K562 (cell line): ENCODE measurements around the gene UPK3A. TPM values are rescaled to one million over a fixed set of nuclear protein-coding genes. Genes with fewer than 3 reads are reported as not detected.

Experiments
- ATF1 ChIP-seq, 2 experiments: fragments of 450-650 bp in 1 of 2; IDR thresholded peaks; 2 replicates each; pipeline ENCODE4 v1.6.1; 2016; ENCODE audit warnings: missing compliant biosample characterization in 1 of 2, missing genetic modification characterization in 1 of 2
- ATF7 ChIP-seq: fragments of 450-650 bp; IDR thresholded peaks from 2 replicates; pipeline ENCODE4 v1.7.1; 2014; ENCODE audit warnings: mild to moderate bottlenecking, moderate library complexity
- BCL6 ChIP-seq: fragments of 250-450 bp; sonication (Bioruptor Pico); IDR thresholded peaks from 2 replicates; pipeline ENCODE4 v1.4.0; 2020
- BRCA1 ChIP-seq, 2 experiments: fragments of 450-650 bp in 1 of 2; sonication (generic) in 1 of 2; formaldehyde crosslinking in 1 of 2; IDR thresholded peaks; 2 replicates each; pipeline versions ENCODE4 v1.5.0 to v1.6.1; 2017 to 2020; ENCODE audit warnings: mild to moderate bottlenecking in 1 of 2, missing genetic modification reagents in 1 of 2
- BRF1 ChIP-seq: IDR thresholded peaks from 3 replicates; pipeline ENCODE4 v1.6.1; 2011; ENCODE audit warnings: borderline replicate concordance, mild to moderate bottlenecking; ENCODE audit not compliant: insufficient read length; ENCODE audit errors: extremely low read depth
- CSDE1 ChIP-seq, 2 experiments: fragments of 450-650 bp; IDR thresholded peaks; 2 replicates each; pipeline ENCODE4 v1.6.1; 2016; ENCODE audit warnings: mild to moderate bottlenecking in 1 of 2
- CXXC5 ChIP-seq: fragments of 250-450 bp; sonication (Bioruptor Pico); IDR thresholded peaks from 2 replicates; pipeline ENCODE4 v1.8.0; 2022; ENCODE audit warnings: inconsistent platforms, mild to moderate bottlenecking, moderate library complexity
- DMBX1 ChIP-seq: fragments of 250-450 bp; sonication (Bioruptor Pico); IDR thresholded peaks from 2 replicates; pipeline ENCODE4 v1.8.0; 2022; ENCODE audit warnings: inconsistent platforms, mild to moderate bottlenecking, moderate library complexity, borderline replicate concordance
- DNMT1 ChIP-seq: fragments of 450-650 bp; IDR thresholded peaks from 2 replicates; pipeline ENCODE4 v1.6.1; 2016; ENCODE audit warnings: antibody characterized with exemption, mild to moderate bottlenecking
- E2F6 ChIP-seq, 2 experiments: IDR thresholded peaks; 2 replicates each; pipeline ENCODE4 v1.6.1; 2011; ENCODE audit warnings: borderline replicate concordance in 1 of 2, control low read depth in 1 of 2, low read depth in 1 of 2, low read length in 1 of 2, mild to moderate bottlenecking in 1 of 2, mixed read lengths in 1 of 2, moderate library complexity in 1 of 2; ENCODE audit not compliant: insufficient read depth in 1 of 2, insufficient read length in 1 of 2, poor library complexity in 1 of 2, severe bottlenecking in 1 of 2; ENCODE audit errors: extremely low read depth in 1 of 2
- ETV1 ChIP-seq: fragments of 450-650 bp; conservative IDR thresholded peaks from 2 replicates; pipeline ENCODE4 v1.6.1; 2016; ENCODE audit warnings: missing genetic modification characterization, control low read depth, low read depth, missing compliant biosample characterization
- FOXJ2 ChIP-seq: fragments of 200-800 bp; sonication (Bioruptor generic); IDR thresholded peaks from 2 replicates; pipeline ENCODE4 v1.6.1; 2016; ENCODE audit warnings: missing genetic modification characterization, missing compliant biosample characterization
- HDAC2 ChIP-seq: fragments of 450-650 bp; IDR thresholded peaks from 2 replicates; pipeline ENCODE4 v1.6.1; 2016; ENCODE audit warnings: mild to moderate bottlenecking
- MTF1 ChIP-seq: fragments of 250-450 bp; sonication (Bioruptor Pico); IDR thresholded peaks from 2 replicates; pipeline ENCODE4 v1.9.0; 2021; ENCODE audit warnings: moderate library complexity, mild to moderate bottlenecking, inconsistent platforms, borderline replicate concordance
- PYGO2 ChIP-seq: fragments of 450-650 bp; IDR thresholded peaks from 2 replicates; pipeline ENCODE4 v1.6.1; 2016; ENCODE audit warnings: mild to moderate bottlenecking, missing genetic modification characterization, moderate library complexity, missing compliant biosample characterization
- XRCC3 ChIP-seq: fragments of 450-650 bp; IDR thresholded peaks from 2 replicates; pipeline ENCODE4 v1.6.1; 2017; ENCODE audit warnings: mild to moderate bottlenecking, moderate library complexity
- ZBTB12 ChIP-seq: fragments of 250-450 bp; sonication (Bioruptor Pico); IDR thresholded peaks from 2 replicates; pipeline ENCODE4 v1.4.0; 2020
- ZMIZ1 ChIP-seq, 2 experiments: fragments of 150-350 bp in 1 of 2; IDR thresholded peaks; 2 replicates each; pipeline ENCODE4 v1.6.1; 2012 to 2016; ENCODE audit warnings: low read depth in 2 of 2, low read length in 2 of 2, mild to moderate bottlenecking in 1 of 2, moderate library complexity in 1 of 2
- ZNF217 ChIP-seq: sonication (generic); formaldehyde crosslinking; IDR thresholded peaks from 2 replicates; pipeline ENCODE4 v1.8.0; 2022; ENCODE audit warnings: mild to moderate bottlenecking, missing genetic modification reagents
- ZNF263 ChIP-seq: sonication (generic); formaldehyde crosslinking; IDR thresholded peaks from 2 replicates; pipeline ENCODE4 v1.8.0; 2022; ENCODE audit warnings: mild to moderate bottlenecking, missing genetic modification reagents, borderline replicate concordance
- ZNF586 ChIP-seq: fragments of 450-650 bp; formaldehyde crosslinking; conservative IDR thresholded peaks from 2 replicates; pipeline ENCODE4 v1.4.0; 2020; ENCODE audit warnings: mild to moderate bottlenecking, moderate library complexity
- ZNF696 ChIP-seq: fragments of 250-450 bp; sonication (Bioruptor Pico); conservative IDR thresholded peaks from 2 replicates; pipeline ENCODE4 v1.4.0; 2020; ENCODE audit warnings: mild to moderate bottlenecking, moderate library complexity
- polyA plus RNA-seq, 8 experiments: library from polyadenylated mRNA; depleted of rRNA in 4 of 8; stranded (reverse) in 5 of 8; unstranded in 3 of 8; fragments of >200 nt; fragmentation: Nextera tagmentation in 2 of 8; fragmentation: Illumina TruSeq in 1 of 8; extraction: Ambion mirVana in 2 of 8; extraction: Trizol in 1 of 8; gene quantifications; 2 replicates each; pipeline versions ENCODE4 v1.2.1 to v1.2.3, GENCODE V29; 2011 to 2014; ENCODE audit warnings: inconsistent platforms in 1 of 8, missing spikeins in 1 of 8
- total RNA-seq, 7 experiments: library from RNA; depleted of rRNA in 6 of 7; stranded (reverse); fragments of >200 nt in 6 of 7; fragmentation: Illumina TruSeq in 2 of 7; extraction: Trizol in 2 of 7; gene quantifications; 2 replicates each; pipeline versions ENCODE4 v1.2.1 to v1.2.3, GENCODE V29; 2011 to 2021; ENCODE audit warnings: low replicate concordance in 1 of 7

Gene UPK3A
- total and polyA plus RNA-seq, 9 of the 15 experiments (the other 6 are each of a cell fraction or from before 2014, with no cell fraction given) = not detected

DNA sequence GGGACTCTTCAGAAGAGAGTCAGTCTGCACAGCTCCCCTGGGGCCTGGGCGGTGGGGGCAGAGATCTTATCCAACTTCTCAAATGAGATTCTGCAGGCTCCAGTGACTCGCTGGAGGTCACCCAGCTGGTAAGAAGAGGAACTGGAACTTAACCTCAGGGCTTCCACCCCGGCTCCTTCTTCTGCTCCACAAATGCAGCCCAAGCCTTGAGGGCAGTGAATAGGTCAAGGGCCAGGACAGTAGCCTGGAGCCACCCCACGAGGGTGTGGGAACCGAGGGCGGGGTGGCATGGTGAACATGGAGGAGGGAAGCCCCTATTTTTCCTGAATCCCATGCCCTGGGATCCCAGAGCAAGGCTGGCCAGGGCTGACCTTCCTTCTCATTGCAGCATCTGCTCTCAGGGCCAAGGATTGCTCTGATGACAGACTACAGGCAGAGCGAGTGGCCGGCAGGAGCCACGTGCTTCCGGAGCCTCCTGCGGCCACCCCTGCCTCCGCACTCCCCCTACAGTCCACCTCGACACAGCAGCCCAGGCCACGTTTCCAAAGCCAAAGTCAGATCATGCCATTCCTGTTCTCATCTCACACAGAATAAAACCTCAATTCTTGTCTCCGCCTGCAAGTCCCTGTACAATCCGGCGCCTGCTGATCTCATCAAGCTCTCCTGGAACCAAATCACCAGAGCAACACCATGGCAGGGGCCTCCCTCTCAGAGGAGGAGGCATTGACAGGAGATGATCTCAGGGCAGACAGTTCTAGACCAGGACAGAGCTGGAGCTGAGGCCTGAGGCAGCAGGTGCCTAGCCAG lies 21.1 kb upstream of the UPK3A start (continued):
- TF ChIP-seq ZBTB12 = no peak
- no peak for TF ChIP-seq XRCC3
- TF ChIP-seq BRCA1 (IDR thresholded peaks at IDR 0.05) = no peak
- TF ChIP-seq BRCA1 (CRISPR knock-in tag; IDR thresholded peaks at IDR 0.05) = no peak
- TF ChIP-seq BCL6 (CRISPR knock-in tag) = no peak
- TF ChIP-seq DNMT1 = no peak
- TF ChIP-seq ETV1 (tag) = peak; percentile 78
- no peak for TF ChIP-seq DMBX1 (CRISPR knock-in tag)
- TF ChIP-seq CXXC5 (CRISPR knock-in tag) = 0 out of 2 replicates have a peak, but pooled peaks have one; percentile 17
- no peak for TF ChIP-seq ZNF217 (CRISPR knock-in tag)
- no peak for TF ChIP-seq ATF1 (CRISPR knock-in tag; IDR thresholded peaks at IDR 0.05)
- TF ChIP-seq ATF1 (tag; IDR thresholded peaks at IDR 0.05) = 0 out of 2 replicates have a peak, but pooled peaks have one; percentile 33
- no peak for TF ChIP-seq CSDE1 (IDR thresholded peaks at IDR 0.05)
- no peak for TF ChIP-seq ZNF696
- no peak for TF ChIP-seq HDAC2
- no peak for TF ChIP-seq MTF1 (CRISPR knock-in tag)
- no peak for TF ChIP-seq ZNF586 (CRISPR knock-in tag)
- no peak for TF ChIP-seq ZMIZ1 (IDR thresholded peaks at IDR 0.05; ENCODE audit: low read depth in 2 of 2, low read length in 2 of 2)
- no peak for TF ChIP-seq ZNF263 (CRISPR knock-in tag)
- no peak for TF ChIP-seq FOXJ2 (tag)
- TF ChIP-seq BRF1 = no peak
- TF ChIP-seq PYGO2 (tag) = no peak
- TF ChIP-seq E2F6 (IDR thresholded peaks at IDR 0.05; ENCODE audit: borderline replicate concordance in 1 of 2, extremely low read depth in 1 of 2, insufficient read depth in 1 of 2, insufficient read length in 1 of 2, low read depth in 1 of 2, low read length in 1 of 2, poor library complexity in 1 of 2, severe bottlenecking in 1 of 2) = peak; percentile 73 to 81
- TF ChIP-seq ATF7 = 0 out of 2 replicates have a peak, but pooled peaks have one; percentile 20
